Mesendoderm (in vitro differentiated cells): ENCODE results near the gene NOM1.

Experiments
- DNase-seq: peaks from one replicate; pipeline ENCODE4 v3.0.0; 2013
- H2AK5ac ChIP-seq: 2 replicates; pipeline ENCODE4 v1.6.1; 2013; ENCODE audit warnings: low read length, inconsistent platforms
- H2BK120ac ChIP-seq: 2 replicates; pipeline ENCODE4 v1.6.1; 2013; ENCODE audit warnings: low read depth, mild to moderate bottlenecking, low read length, moderate library complexity, mixed read lengths
- H2BK15ac ChIP-seq: replicated peaks from 2 replicates; pipeline ENCODE4 v1.6.1; 2013; ENCODE audit warnings: low read depth, mild to moderate bottlenecking, moderate library complexity
- H2BK5ac ChIP-seq: 2 replicates; pipeline ENCODE4 v1.6.1; 2013; ENCODE audit warnings: low read length, inconsistent platforms
- H3K18ac ChIP-seq: 2 replicates; pipeline ENCODE4 v1.6.1; 2013; ENCODE audit warnings: mild to moderate bottlenecking, low read length, mixed read lengths
- H3K23ac ChIP-seq: one replicate; pipeline ENCODE4 v1.6.1; 2013; ENCODE audit warnings: low read length
- H3K27ac ChIP-seq: 2 replicates; pipeline ENCODE4 v1.5.1; 2013; ENCODE audit warnings: low read depth, mild to moderate bottlenecking, inconsistent platforms, low read length, moderate library complexity
- H3K27me3 ChIP-seq: 2 replicates; pipeline ENCODE4 v1.6.1; 2013; ENCODE audit warnings: low read length, control low read depth, mild to moderate bottlenecking, inconsistent platforms; ENCODE audit not compliant: insufficient read depth, poor library complexity
- H3K36me3 ChIP-seq: 2 replicates; pipeline ENCODE4 v1.6.1; 2013; ENCODE audit warnings: low read length, inconsistent platforms; ENCODE audit not compliant: control insufficient read depth, insufficient read depth
- H3K4ac ChIP-seq: one replicate; pipeline ENCODE4 v1.6.1; 2013; ENCODE audit warnings: low read depth, mild to moderate bottlenecking, low read length, moderate library complexity
- H3K4me1 ChIP-seq: 2 replicates; pipeline ENCODE4 v1.6.1; 2013; ENCODE audit warnings: low read depth, low read length, inconsistent platforms; ENCODE audit not compliant: control insufficient read depth
- H3K4me2 ChIP-seq: 2 replicates; pipeline ENCODE4 v1.6.1; 2013; ENCODE audit warnings: low read length
- H3K4me3 ChIP-seq: 2 replicates; pipeline ENCODE4 v1.5.1; 2013; ENCODE audit warnings: mild to moderate bottlenecking, low read length
- H3K56ac ChIP-seq: one replicate; pipeline ENCODE4 v1.6.1; 2013; ENCODE audit warnings: low read length
- H3K79me1 ChIP-seq: 2 replicates; pipeline ENCODE4 v1.6.1; 2013; ENCODE audit warnings: low read length, inconsistent platforms
- H3K79me2 ChIP-seq: 2 replicates; pipeline ENCODE4 v1.6.1; 2013; ENCODE audit warnings: mild to moderate bottlenecking, low read length; ENCODE audit not compliant: control insufficient read depth, insufficient read depth
- H3K9ac ChIP-seq: 2 replicates; pipeline ENCODE4 v1.6.1; 2013; ENCODE audit warnings: low read length, inconsistent platforms
- H4K5ac ChIP-seq: one replicate; pipeline ENCODE4 v1.6.1; 2013; ENCODE audit warnings: low read length
- H4K8ac ChIP-seq: one replicate; pipeline ENCODE4 v1.6.1; 2013; ENCODE audit warnings: low read depth, mild to moderate bottlenecking, control low read depth, low read length, moderate library complexity
- WGBS: extraction: QIAGEN DNeasy Blood & Tissue Kit; methylation state at CpG from one replicate; pipeline ENCODE4 v1.1.7; 2013; ENCODE audit warnings: low lambda C conversion rate, missing lambda C conversion rate; ENCODE audit not compliant: insufficient coverage; ENCODE audit errors: extremely low coverage; 5-methylcytosine and 5-hydroxymethylcytosine counted together

The NOM1 gene

DNA sequence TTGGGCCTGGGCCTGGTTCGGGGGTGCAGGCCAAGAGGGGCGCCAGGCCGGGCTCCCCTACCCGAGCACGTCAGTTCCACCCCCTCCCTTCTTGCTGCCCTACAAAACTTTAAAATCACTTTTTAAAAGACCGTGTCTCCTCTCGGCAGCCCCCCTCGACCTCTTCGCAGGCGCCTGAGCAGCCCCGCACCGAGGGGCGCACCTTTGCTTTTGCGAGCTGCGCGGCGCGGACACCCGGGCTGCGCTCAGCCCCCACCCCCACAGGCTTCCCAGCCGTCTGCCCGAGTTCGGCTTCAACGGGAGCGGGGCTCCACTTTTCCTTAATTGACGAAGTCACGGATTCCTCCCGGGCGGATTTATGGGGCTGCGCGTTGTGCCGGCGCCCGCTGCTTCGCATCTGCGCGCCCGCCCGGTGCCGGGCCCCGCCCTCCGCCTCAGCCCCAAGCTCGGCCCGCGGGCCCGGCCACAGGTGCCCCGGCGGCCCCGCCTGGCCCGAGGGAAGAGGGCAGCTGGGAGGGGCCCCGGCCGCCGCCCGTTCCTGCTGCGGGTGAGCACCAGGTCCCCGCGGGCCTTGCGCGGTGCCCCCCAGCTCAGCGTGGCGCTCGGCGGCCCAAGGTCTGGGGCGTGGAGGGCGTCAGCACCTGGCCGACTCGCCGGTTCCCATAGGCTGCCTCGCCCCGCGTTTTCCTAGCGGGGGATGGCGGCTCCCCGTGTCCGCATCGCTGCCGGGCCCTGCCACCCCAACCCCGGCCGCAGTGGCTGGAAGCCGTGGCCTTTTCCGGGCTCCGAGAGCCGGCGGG lies 71.8 kb downstream of the NOM1 start:
- Histone ChIP-seq H3K27ac (no peak overlapping the region), H3K27me3 (peaks cover 82% of the 10 kb centered on the region), H3K36me3 (no peaks in the 10 kb centered on the region), H3K18ac (no peak overlapping the region), H2BK5ac (no peak overlapping the region), H4K8ac (no peak overlapping the region), H3K9ac (no peak overlapping the region), H2AK5ac (no peak overlapping the region), H2BK120ac (no peak overlapping the region), H3K79me1 (no peaks in the 10 kb centered on the region), H3K4me1 (no peaks in the 10 kb centered on the region), H3K56ac (no peak overlapping the region), H3K4me3 (no peak overlapping the region), H3K4ac (no peak overlapping the region), H3K23ac (peak overlapping the region; percentile 39), H2BK15ac (no peak overlapping the region), H4K5ac (no peak overlapping the region), H3K4me2 (peak overlapping the region; percentile 22), H3K79me2 (no peaks in the 10 kb centered on the region)
- no peak for DNase-seq
- WGBS = no CpG with 5 or more reads among the region's 84 CpGs

DNA sequence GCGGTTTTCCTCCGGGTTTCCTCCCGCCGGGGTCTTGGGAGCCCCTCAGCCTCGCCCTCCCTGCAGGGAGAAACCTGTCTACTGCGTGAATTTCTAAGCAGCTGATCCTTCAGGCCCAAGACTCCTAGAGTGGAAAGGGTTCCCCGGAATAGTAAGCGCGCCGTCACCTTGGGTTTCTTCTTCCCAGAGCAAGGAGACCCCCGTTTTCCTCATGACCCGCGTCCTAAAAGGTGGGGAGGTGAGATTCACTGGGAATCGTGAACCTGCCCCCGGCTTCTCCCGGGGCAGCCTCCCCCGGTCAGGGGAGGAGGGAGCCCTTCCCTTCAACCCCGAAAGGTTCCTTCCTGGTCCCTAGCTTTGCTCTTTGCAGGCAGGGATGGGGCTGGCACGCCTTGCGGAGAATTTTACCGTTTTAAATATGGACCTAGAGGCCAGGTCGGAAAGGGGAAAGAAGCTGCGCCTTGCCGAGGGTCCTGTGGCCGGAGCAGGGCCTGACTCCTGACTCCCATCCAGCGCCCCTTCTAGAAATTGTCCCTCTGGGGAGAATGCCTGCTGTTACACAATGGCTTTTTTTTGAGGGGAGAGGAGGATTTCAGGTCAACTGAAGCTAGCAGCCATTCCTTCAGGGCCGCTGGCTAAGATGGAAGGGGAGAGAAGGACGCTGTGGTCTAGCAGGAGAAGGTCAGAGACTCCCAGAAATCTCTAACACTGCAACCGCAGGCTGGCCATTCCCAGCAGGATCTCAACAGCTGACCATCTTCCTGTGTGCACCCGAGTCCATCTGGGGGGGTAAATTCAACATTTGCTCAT lies 72.6 kb downstream of the NOM1 start:
- Histone ChIP-seq H2AK5ac (no peak overlapping the region), H3K9ac (no peak overlapping the region), H2BK15ac (no peak overlapping the region), H3K56ac (no peak overlapping the region), H3K79me1 (no peaks in the 10 kb centered on the region), H2BK5ac (no peak overlapping the region), H3K36me3 (no peaks in the 10 kb centered on the region), H3K4ac (no peak overlapping the region), H4K8ac (no peak overlapping the region), H4K5ac (no peak overlapping the region), H3K4me2 (no peak overlapping the region), H3K23ac (peak overlapping the region; percentile 39), H3K27me3 (peaks cover 74% of the 10 kb centered on the region), H2BK120ac (no peak overlapping the region), H3K4me1 (no peaks in the 10 kb centered on the region), H3K27ac (no peak overlapping the region), H3K4me3 (no peak overlapping the region), H3K79me2 (no peaks in the 10 kb centered on the region), H3K18ac (no peak overlapping the region)
- WGBS = no CpG with 5 or more reads among the region's 30 CpGs
- no peak for DNase-seq
